ENCODE data around the gene ANKS6. TPM values are rescaled to one million over a fixed set of nuclear protein-coding genes. Genes with fewer than 3 reads are reported as not detected.

The ANKS6 gene
- total RNA-seq, 2 donors from 2014 or later, result 15.9 to 28.4 TPM

- ATAC-seq (peak; percentile 30), DNase-seq (no peak)
- intact Hi-C loops (cut with DNase I, micrococcal nuclease), result loop anchor here in 1 of 2 donors (10.0 kb wide), 1 partner anchor 464 kb away; no protein-coding TSS in a partner anchor
Measured at GRCh38 chr9:98778711-98779530, 17.4 kb downstream of the ANKS6 start.

GRCh38 chr9:98778251-98778650 is 18.1 kb downstream of the ANKS6 start:
- DNase-seq, result no peak
- intact Hi-C loops (cut with DNase I, micrococcal nuclease), result loop anchor here in 1 of 2 donors (10.0 kb wide), 1 partner anchor 463 kb away; no protein-coding TSS in a partner anchor
- no peak for ATAC-seq

GRCh38 chr9:98777618-98778017 is 18.7 kb downstream of the ANKS6 start:
- ATAC-seq (no peak), DNase-seq (no peak)
- intact Hi-C loops (cut with DNase I, micrococcal nuclease), result loop anchor here in 1 of 2 donors (10.0 kb wide), 1 partner anchor 463 kb away; no protein-coding TSS in a partner anchor

GRCh38 chr9:98775831-98776441 is 20.4 kb downstream of the ANKS6 start:
- ATAC-seq (peak; percentile 49), DNase-seq (no peak)
- intact Hi-C loops (cut with DNase I, micrococcal nuclease), result loop anchor here in 1 of 2 donors (10.0 kb wide), 1 partner anchor 461 kb away; no protein-coding TSS in a partner anchor

GRCh38 chr9:98774746-98775145 is 21.6 kb downstream of the ANKS6 start:
- ATAC-seq, result peak; percentile 45
- intact Hi-C loops (cut with DNase I, micrococcal nuclease), result loop anchor here in 1 of 2 donors (10.0 kb wide), 1 partner anchor 460 kb away; no protein-coding TSS in a partner anchor
- DNase-seq, result no peak

- intact Hi-C loops (cut with DNase I, micrococcal nuclease), result loop anchor here in 1 of 2 donors (10.0 kb wide), 1 partner anchor 459 kb away; no protein-coding TSS in a partner anchor
- ATAC-seq, result no peak
- no peak for DNase-seq
Measured at GRCh38 chr9:98773721-98774120, 22.6 kb downstream of the ANKS6 start.

- DNase-seq, result no peak
Measured at GRCh38 chr9:98772364-98773155, 23.8 kb downstream of the ANKS6 start.

GRCh38 chr9:98771209-98771874 is 25.0 kb downstream of the ANKS6 start:
- intact Hi-C loops (cut with DNase I, micrococcal nuclease), result loop anchor here in 1 of 2 donors (10.0 kb wide), 1 partner anchor 457 kb away; no protein-coding TSS in a partner anchor
- DNase-seq (no peak), ATAC-seq (no peak)

More at GRCh38 chr9:98772364-98773155, 23.8 kb downstream of the ANKS6 start:
- no peak for ATAC-seq
- intact Hi-C loops (cut with DNase I, micrococcal nuclease), result loop anchor here in 1 of 2 donors (10.0 kb wide), 1 partner anchor 458 kb away; no protein-coding TSS in a partner anchor

GRCh38 chr9:98770717-98771116 is 25.6 kb downstream of the ANKS6 start:
- ATAC-seq (no peak), DNase-seq (no peak)
- intact Hi-C loops (cut with DNase I, micrococcal nuclease), result loop anchor here in 1 of 2 donors (10.0 kb wide), 1 partner anchor 456 kb away; no protein-coding TSS in a partner anchor

GRCh38 chr9:98768344-98768743 is 28.0 kb downstream of the ANKS6 start:
- ATAC-seq (no peak), DNase-seq (no peak)
- intact Hi-C loops (cut with DNase I, micrococcal nuclease), result no loop called here

- no peak for ATAC-seq
- intact Hi-C loops (cut with DNase I, micrococcal nuclease), result no loop called here
- no peak for DNase-seq
Measured at GRCh38 chr9:98767915-98768314, 28.4 kb downstream of the ANKS6 start.

- no peak for ATAC-seq
Measured at GRCh38 chr9:98767196-98767595, 29.2 kb downstream of the ANKS6 start.

GRCh38 chr9:98766586-98766985 is 29.8 kb downstream of the ANKS6 start:
- DNase-seq (no peak), ATAC-seq (no peak)
- intact Hi-C loops (cut with DNase I, micrococcal nuclease), result no loop called here

More at GRCh38 chr9:98767196-98767595, 29.2 kb downstream of the ANKS6 start:
- DNase-seq, result no peak
- intact Hi-C loops (cut with DNase I, micrococcal nuclease), result no loop called here

GRCh38 chr9:98765256-98765655 is 31.1 kb downstream of the ANKS6 start:
- intact Hi-C loops (cut with DNase I, micrococcal nuclease), result no loop called here
- DNase-seq (no peak), ATAC-seq (no peak)

- no peak for ATAC-seq
- no peak for DNase-seq
- intact Hi-C loops (cut with DNase I, micrococcal nuclease), result no loop called here
Measured at GRCh38 chr9:98763986-98764745, 32.2 kb downstream of the ANKS6 start.

- ATAC-seq (no peak), DNase-seq (no peak)
- intact Hi-C loops (cut with DNase I, micrococcal nuclease), result no loop called here
Measured at GRCh38 chr9:98760231-98760630, 36.1 kb downstream of the ANKS6 start.

GRCh38 chr9:98755006-98755618 is 41.2 kb downstream of the ANKS6 start:
- intact Hi-C loops (cut with DNase I, micrococcal nuclease), result no loop called here
- DNase-seq (no peak), ATAC-seq (no peak)

All from left colon (tissue), 2 donors.